GM19328 (cell line): Measurements from ENCODE around the gene NRIP1.
"Not testable (repeated sequence)": the region's sequence is repeated elsewhere in the genome, so short reads cannot be mapped to it uniquely, and the experiment has no call there.

Experiments used
- ATAC-seq: cut with Tn5 transposase; IDR thresholded peaks from one replicate; pipeline ENCODE4 v1.9.1; 2021; ENCODE audit warnings: mild to moderate bottlenecking, moderate library complexity; ENCODE audit not compliant: unreplicated experiment

The NRIP1 gene

GRCh38 chr21:15042531-15042930 lies 22.3 kb downstream of the NRIP1 start:
- ATAC-seq, result no peak

DNA sequence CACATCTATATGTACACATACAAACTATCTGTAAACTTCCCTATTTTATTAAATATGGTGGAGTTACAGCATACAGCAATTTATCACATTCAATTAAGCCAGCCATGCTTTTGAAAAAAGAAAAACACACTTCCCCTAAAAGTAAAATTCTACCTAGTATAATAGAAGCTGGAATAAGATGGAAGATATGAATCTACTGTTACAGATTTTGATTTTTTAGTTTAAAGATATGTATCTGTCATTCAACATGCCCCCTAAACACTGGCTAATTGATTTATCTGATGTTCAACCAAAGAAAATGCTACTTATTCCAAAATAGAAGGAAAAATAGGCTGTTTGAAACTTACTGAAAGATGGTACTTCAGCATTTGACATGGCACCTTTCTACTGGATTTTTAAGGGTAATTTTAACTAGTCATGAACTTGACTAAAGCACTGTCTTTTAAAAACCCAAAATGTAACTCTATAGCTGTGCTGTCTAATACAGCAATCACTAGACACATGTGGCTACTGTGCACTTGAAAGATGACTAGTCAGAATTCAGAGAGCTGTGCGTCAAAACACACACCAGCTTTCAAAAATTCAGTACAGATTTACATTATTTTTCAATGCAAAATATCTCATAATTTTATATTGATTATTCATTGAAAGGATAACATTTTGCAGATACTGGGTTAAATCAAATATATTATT lies 25.0 kb downstream of the NRIP1 start:
- no peak for ATAC-seq

- no peak for ATAC-seq
Measured at GRCh38 chr21:15037900-15038293, 26.9 kb downstream of the NRIP1 start.

DNA sequence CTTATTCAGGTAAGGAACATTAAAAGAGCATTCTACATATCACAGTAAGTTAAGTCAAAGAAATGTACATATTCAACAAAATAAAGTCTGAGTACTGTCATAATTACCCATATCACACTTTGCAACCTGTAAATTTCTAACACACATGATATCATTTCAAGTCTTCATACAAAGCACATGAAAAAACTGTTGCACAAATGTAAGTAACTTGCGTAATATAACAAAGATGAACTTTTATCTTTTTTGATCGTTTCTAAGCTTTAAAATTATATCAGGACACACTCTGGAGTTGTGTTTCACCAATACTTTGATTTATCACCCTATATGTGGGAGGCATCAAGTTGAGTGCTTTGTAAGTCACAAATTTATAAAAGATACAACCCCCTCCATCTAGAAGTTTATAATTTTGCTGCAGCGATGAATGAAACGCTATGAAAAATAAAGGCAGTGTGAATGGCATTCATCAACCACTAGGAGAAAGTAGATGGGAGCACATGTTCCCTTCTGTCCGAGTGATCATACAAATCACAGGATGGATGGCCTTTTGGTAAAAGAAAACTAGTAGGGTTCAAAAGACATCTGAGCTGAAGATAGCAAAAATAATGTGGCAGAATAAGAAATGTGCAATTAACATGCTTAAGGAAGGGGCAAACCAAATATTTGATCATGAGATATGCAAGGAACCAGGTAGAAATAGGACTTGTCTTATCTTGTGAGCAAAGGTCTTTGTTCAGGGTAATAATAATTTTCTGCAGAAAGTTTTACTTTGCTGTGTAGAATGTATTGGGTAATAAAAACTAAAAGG lies 27.5 kb downstream of the NRIP1 start:
- no peak for ATAC-seq

DNA sequence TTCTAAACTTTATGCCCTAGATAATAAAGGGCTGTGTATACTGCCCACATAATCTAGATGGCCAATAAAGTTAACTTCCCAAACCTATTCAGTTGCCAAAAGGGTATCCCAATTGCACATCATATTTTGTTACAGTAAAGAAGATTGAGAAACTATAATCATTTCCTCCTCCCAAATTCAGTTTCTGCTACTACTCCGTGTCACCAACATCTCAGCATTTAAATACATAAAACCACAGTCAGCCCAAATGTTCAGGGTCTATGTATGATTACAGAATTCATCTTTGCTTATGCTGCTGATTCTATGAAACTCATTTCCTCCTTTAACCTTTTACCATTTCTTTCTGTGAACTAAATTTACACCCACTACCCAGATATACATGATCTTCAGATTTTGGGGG lies 28.6 kb downstream of the NRIP1 start:
- ATAC-seq, result no peak

GRCh38 chr21:15034126-15034853 lies 30.5 kb downstream of the NRIP1 start:
- ATAC-seq, result no peak

- no peak for ATAC-seq
Measured at GRCh38 chr21:15031790-15032357, 32.9 kb downstream of the NRIP1 start.

- not testable (repeated sequence) for ATAC-seq
Measured at GRCh38 chr21:15031362-15031761, 33.4 kb downstream of the NRIP1 start.

DNA sequence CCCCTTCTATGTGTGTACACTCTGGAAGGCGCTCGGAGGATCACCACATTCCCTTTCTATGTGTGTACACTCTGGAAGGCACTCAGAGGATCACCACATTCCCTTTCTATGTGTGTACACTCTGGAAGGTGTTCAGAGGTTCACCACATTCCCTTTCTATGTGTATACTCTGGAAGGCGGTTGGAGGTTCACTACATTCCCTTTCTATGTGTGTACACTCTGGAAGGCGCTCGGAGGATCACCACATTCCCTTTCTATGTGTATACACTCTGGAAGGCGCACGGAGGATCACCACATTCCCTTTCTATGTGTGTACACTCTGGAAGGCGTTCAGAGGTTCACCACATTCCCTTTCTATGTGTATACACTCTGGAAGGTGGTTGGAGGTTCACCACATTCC lies 33.9 kb downstream of the NRIP1 start:
- not testable (repeated sequence) for ATAC-seq

GRCh38 chr21:15029077-15029476 lies 35.7 kb downstream of the NRIP1 start:
- no peak for ATAC-seq

- ATAC-seq, result no peak
Measured at GRCh38 chr21:15028186-15028585, 36.6 kb downstream of the NRIP1 start.

- no peak for ATAC-seq
Measured at GRCh38 chr21:15027056-15027455, 37.7 kb downstream of the NRIP1 start.

- no peak for ATAC-seq
Measured at GRCh38 chr21:15026370-15026769, 38.4 kb downstream of the NRIP1 start.

GRCh38 chr21:15023776-15024175 lies 41.0 kb downstream of the NRIP1 start:
- ATAC-seq, result no peak

DNA sequence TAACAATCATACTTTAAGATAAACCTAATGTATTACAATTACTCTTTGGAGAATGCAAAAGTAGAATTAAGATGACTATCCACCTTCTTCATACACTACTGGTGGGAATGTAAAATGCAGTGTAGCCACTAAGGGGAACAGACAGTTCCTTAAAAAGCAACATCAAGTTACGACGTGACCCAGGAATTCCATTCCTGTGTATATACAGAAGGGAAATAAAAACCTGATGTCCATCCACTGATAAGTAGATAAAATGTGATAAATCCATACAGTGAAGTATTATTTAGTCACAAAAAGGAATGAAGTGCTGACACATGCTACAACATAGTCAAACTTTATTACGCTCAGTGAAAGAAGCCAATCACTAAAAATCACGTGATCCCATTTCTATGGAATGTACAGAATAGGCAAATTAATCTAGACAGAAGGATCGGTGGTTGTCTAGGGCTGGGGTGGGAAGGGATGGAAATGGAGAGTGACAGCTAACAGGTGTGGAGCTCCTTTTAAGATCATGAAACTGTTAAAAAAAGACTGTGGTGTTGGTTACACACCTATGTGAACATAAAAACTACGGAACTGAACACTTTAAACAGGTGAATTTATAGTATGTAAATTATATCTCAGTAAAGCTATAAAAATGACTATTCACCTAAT lies 42.1 kb downstream of the NRIP1 start:
- ATAC-seq, result no peak

- no peak for ATAC-seq
Measured at GRCh38 chr21:15020797-15021196, 44.0 kb downstream of the NRIP1 start.

GRCh38 chr21:15018382-15018781 lies 46.4 kb downstream of the NRIP1 start:
- ATAC-seq, result no peak

DNA sequence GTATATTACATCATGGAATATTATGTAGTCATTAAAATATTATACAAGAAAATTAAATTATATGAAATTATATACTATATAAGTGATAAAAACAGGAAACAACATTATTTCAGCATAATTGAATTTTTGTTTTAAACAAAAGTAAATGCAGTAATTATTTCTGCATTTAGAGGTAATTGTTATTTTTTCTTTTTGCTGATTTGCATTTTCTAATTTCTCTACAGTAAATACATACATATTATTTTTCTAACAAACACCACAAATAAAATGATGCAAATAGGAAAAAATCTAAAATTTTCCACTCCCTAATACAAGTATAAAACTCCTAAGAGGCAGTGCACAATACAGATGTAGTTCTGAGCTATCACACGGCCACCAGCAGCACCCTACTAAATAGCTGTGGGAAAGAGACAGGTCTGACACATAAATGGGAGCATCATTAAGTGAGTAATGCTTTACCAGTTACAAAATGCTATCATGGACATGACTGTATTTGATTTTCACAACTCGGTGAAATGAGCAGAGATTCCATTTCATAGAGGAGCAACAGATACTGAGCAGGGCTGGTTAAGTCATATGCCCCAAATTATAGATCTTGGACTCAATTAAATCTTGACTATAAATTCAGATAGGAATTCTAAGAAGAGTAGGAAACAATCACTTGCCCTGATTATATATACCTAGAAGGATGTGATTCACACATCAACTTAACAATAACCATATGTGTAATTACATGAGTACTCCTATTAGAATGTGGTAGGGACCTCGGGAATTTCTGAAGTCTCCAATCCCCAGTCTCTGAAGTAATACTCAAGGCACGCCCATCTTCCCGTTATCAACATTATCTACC lies 49.0 kb downstream of the NRIP1 start:
- no peak for ATAC-seq

- ATAC-seq, result no peak
Measured at GRCh38 chr21:15014221-15014620, 50.6 kb downstream of the NRIP1 start.

DNA sequence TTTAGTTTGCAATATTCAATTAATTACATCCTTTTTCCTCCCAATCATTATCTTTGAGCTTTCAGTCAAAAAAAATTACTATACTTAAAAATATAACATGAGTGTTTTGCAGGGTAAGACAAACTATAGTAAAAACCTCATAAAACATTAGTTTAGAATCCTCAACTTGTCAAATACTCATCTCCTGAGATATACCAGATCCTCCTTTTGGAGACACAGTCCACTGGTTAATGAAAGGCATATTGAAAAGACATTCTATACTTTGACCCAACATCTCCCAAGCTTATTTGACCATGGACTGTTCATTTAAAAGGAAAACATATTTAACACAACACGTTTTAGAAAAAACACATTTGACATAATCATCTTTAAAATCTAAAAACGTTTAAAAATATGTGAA lies 52.8 kb downstream of the NRIP1 start:
- no peak for ATAC-seq
